IPS-20b (cell line): Measurements from ENCODE around the gene HIP1.
"Not testable (repeated sequence)": the region's sequence is repeated elsewhere in the genome, so short reads cannot be mapped to it uniquely, and the experiment has no call there.

Experiments used
- H3K27ac ChIP-seq: one replicate; pipeline ENCODE4 v1.5.1; 2013; ENCODE audit warnings: low read length
- H3K27me3 ChIP-seq: 2 replicates; pipeline ENCODE4 v1.6.1; 2013; ENCODE audit warnings: mild to moderate bottlenecking, low read length, inconsistent platforms; ENCODE audit not compliant: insufficient read depth
- H3K36me3 ChIP-seq: 2 replicates; pipeline ENCODE4 v1.6.1; 2013; ENCODE audit warnings: low read depth, mild to moderate bottlenecking, inconsistent platforms, low read length, moderate library complexity; ENCODE audit not compliant: insufficient read depth
- H3K4me1 ChIP-seq: 2 replicates; pipeline ENCODE4 v1.6.1; 2013; ENCODE audit warnings: mild to moderate bottlenecking, control low read depth, inconsistent platforms, low read length, moderate library complexity; ENCODE audit not compliant: insufficient read depth
- H3K4me3 ChIP-seq: 2 replicates; pipeline ENCODE4 v1.5.1; 2013; ENCODE audit warnings: mild to moderate bottlenecking, low read length, inconsistent platforms
- H3K9ac ChIP-seq: 2 replicates; pipeline ENCODE4 v1.6.1; 2013; ENCODE audit warnings: low read depth, mild to moderate bottlenecking, inconsistent platforms, low read length, moderate library complexity
- H3K9me3 ChIP-seq: 2 replicates; pipeline ENCODE4 v1.6.1; 2013; ENCODE audit warnings: mild to moderate bottlenecking, low read depth, low read length, inconsistent platforms; ENCODE audit not compliant: insufficient read depth

The HIP1 gene

GRCh38 chr7:75642810-75643486 is 95.8 kb downstream of the HIP1 start:
- Histone ChIP-seq H3K27ac (no peak overlapping the region), H3K9ac (no peak overlapping the region), H3K9me3 (no peaks in the 10 kb centered on the region), H3K4me1 (peaks cover 9% of the 10 kb centered on the region; the same call in 1 of the 2 replicates), H3K36me3 (no peaks in the 10 kb centered on the region), H3K4me3 (no peak overlapping the region), H3K27me3 (no peaks in the 10 kb centered on the region)

GRCh38 chr7:75640201-75640600 is 98.5 kb downstream of the HIP1 start:
- peak overlapping the region; percentile 90 for H3K9ac ChIP-seq
- peak overlapping the region; percentile 97 for H3K27ac ChIP-seq

GRCh38 chr7:75639886-75640190 is 98.9 kb downstream of the HIP1 start:
- peak overlapping the region; percentile 97 for H3K27ac ChIP-seq
- H3K9me3 ChIP-seq, result no peaks in the 10 kb centered on the region
- H3K36me3 ChIP-seq, result peaks cover 9% of the 10 kb centered on the region
- peak overlapping the region; percentile 67 for H3K4me3 ChIP-seq
- peak overlapping the region; percentile 90 for H3K9ac ChIP-seq
- no peaks in the 10 kb centered on the region for H3K27me3 ChIP-seq
- H3K4me1 ChIP-seq, result peaks cover 19% of the 10 kb centered on the region; the same call in 1 of the 2 replicates

More at GRCh38 chr7:75640201-75640600, 98.5 kb downstream of the HIP1 start:
- Histone ChIP-seq H3K9me3 (no peaks in the 10 kb centered on the region), H3K4me1 (peaks cover 19% of the 10 kb centered on the region; the same call in 1 of the 2 replicates), H3K36me3 (peaks cover 5% of the 10 kb centered on the region), H3K27me3 (no peaks in the 10 kb centered on the region), H3K4me3 (peak overlapping the region; percentile 67)

- Histone ChIP-seq H3K27me3 (no peaks in the 10 kb centered on the region), H3K4me1 (peaks cover 16% of the 10 kb centered on the region; the same call in 1 of the 2 replicates), H3K36me3 (peaks cover 13% of the 10 kb centered on the region), H3K9ac (peak overlapping the region; percentile 97), H3K27ac (peak overlapping the region; percentile 97), H3K9me3 (no peaks in the 10 kb centered on the region), H3K4me3 (peak overlapping the region; percentile 90)
Measured at GRCh38 chr7:75639071-75639885, 99.5 kb downstream of the HIP1 start.

GRCh38 chr7:75638594-75639070 is 100.1 kb downstream of the HIP1 start:
- Histone ChIP-seq H3K27me3 (no peaks in the 10 kb centered on the region), H3K27ac (peak overlapping the region; percentile 83), H3K4me1 (peaks cover 16% of the 10 kb centered on the region; the same call in 1 of the 2 replicates), H3K9me3 (no peaks in the 10 kb centered on the region), H3K4me3 (peak overlapping the region; percentile 90), H3K9ac (peak overlapping the region; percentile 97), H3K36me3 (peaks cover 20% of the 10 kb centered on the region)

- peaks cover 16% of the 10 kb centered on the region; the same call in 1 of the 2 replicates for H3K4me1 ChIP-seq
- H3K27me3 ChIP-seq, result no peaks in the 10 kb centered on the region
- H3K36me3 ChIP-seq, result peaks cover 21% of the 10 kb centered on the region
- H3K9ac ChIP-seq, result peak overlapping the region; percentile 97
- H3K4me3 ChIP-seq, result peak overlapping the region; percentile 90
- H3K9me3 ChIP-seq, result no peaks in the 10 kb centered on the region
- H3K27ac ChIP-seq, result peak overlapping the region; percentile 83
Measured at GRCh38 chr7:75637854-75638593, 100.7 kb downstream of the HIP1 start.

- no peak overlapping the region for H3K4me3 ChIP-seq
- H3K27ac ChIP-seq, result no peak overlapping the region
- H3K27me3 ChIP-seq, result no peaks in the 10 kb centered on the region
- no peak overlapping the region for H3K9ac ChIP-seq
- H3K9me3 ChIP-seq, result no peaks in the 10 kb centered on the region
- peaks cover 24% of the 10 kb centered on the region; the same call in 1 of the 2 replicates for H3K4me1 ChIP-seq
- H3K36me3 ChIP-seq, result peaks cover 27% of the 10 kb centered on the region
Measured at GRCh38 chr7:75635036-75635435, 103.7 kb downstream of the HIP1 start.

- H3K4me3 ChIP-seq, H3K27ac ChIP-seq, H3K27me3 ChIP-seq, H3K9ac ChIP-seq, H3K9me3 ChIP-seq: not testable (repeated sequence)
- Histone ChIP-seq H3K36me3 (peaks cover 37% of the 10 kb centered on the region), H3K4me1 (peaks cover 20% of the 10 kb centered on the region; the same call in 1 of the 2 replicates)
Measured at GRCh38 chr7:75632587-75632986, 106.2 kb downstream of the HIP1 start.

- peak overlapping the region; percentile 37; the same call in 1 of the 2 replicates for H3K9ac ChIP-seq
- no peaks in the 10 kb centered on the region for H3K27me3 ChIP-seq
- H3K4me1 ChIP-seq, result peaks cover 12% of the 10 kb centered on the region; the same call in 1 of the 2 replicates
- H3K4me3 ChIP-seq, result no peak overlapping the region
- peaks cover 35% of the 10 kb centered on the region for H3K36me3 ChIP-seq
- peaks cover 3% of the 10 kb centered on the region for H3K9me3 ChIP-seq
- H3K27ac ChIP-seq, result no peak overlapping the region
Measured at GRCh38 chr7:75631711-75632110, 107.0 kb downstream of the HIP1 start.

GRCh38 chr7:75630549-75630948 is 108.2 kb downstream of the HIP1 start:
- H3K9me3 ChIP-seq, result peaks cover 3% of the 10 kb centered on the region
- H3K36me3 ChIP-seq, result peaks cover 35% of the 10 kb centered on the region
- H3K9ac ChIP-seq, result no peak overlapping the region
- H3K4me1 ChIP-seq, result peaks cover 11% of the 10 kb centered on the region; the same call in 1 of the 2 replicates
- H3K27ac ChIP-seq, result no peak overlapping the region
- H3K27me3 ChIP-seq, result no peaks in the 10 kb centered on the region
- no peak overlapping the region for H3K4me3 ChIP-seq

- H3K27me3 ChIP-seq, result no peaks in the 10 kb centered on the region
- H3K4me1 ChIP-seq, result peaks cover 11% of the 10 kb centered on the region; the same call in 1 of the 2 replicates
- peaks cover 24% of the 10 kb centered on the region for H3K36me3 ChIP-seq
- H3K9me3 ChIP-seq, result peaks cover 3% of the 10 kb centered on the region
- no peak overlapping the region for H3K9ac ChIP-seq
- no peak overlapping the region for H3K27ac ChIP-seq
- no peak overlapping the region for H3K4me3 ChIP-seq
Measured at GRCh38 chr7:75629044-75629443, 109.7 kb downstream of the HIP1 start.
